ENCODE measurements around the gene CCDC33. TPM values are rescaled to one million over a fixed set of nuclear protein-coding genes. Genes with fewer than 3 reads are reported as not detected.

CCDC33 gene
- polyA plus RNA-seq (2013, experiment 1 of 2) = 0.29 TPM
- 0.40 TPM for polyA plus RNA-seq (2013, experiment 2 of 2)

GRCh38 chr15:74235962-74236361 is at the start of gene CCDC33:
Gene CCDC33 (plus strand): TSS chr15:74236326. CDS start chr15:74236720, 394 bp downstream.
- no peak within 1 kb of the TSS for H3K9ac ChIP-seq (ENCODE audit: low read length)

GRCh38 chr15:74188216-74188615 is 47.9 kb upstream of the CCDC33 start:
- Histone ChIP-seq H4K8ac (ENCODE audit: low read length) (no peak overlapping the region), H3K36me3 (ENCODE audit: control insufficient read depth in 1 of 2, insufficient read depth in 2 of 2, low read depth in 1 of 2, low read length in 2 of 2) (peaks cover 0 to 34% of the 10 kb centered on the region in 2 experiments), H2AK5ac (ENCODE audit: low read length, severe bottlenecking) (no peak overlapping the region), H2BK12ac (ENCODE audit: low read length in 2 of 2) (no peak overlapping the region), H3K23ac (ENCODE audit: low read length in 2 of 2) (no peak overlapping the region), H2BK15ac (ENCODE audit: low read depth, poor library complexity, severe bottlenecking) (peak overlapping the region; percentile 6), H4K91ac (ENCODE audit: low read length) (no peak overlapping the region), H3K9ac (ENCODE audit: low read length) (no peak overlapping the region), H3K4me2 (ENCODE audit: low read length, poor library complexity, severe bottlenecking) (no peak overlapping the region), H3K79me1 (replicated peaks; ENCODE audit: low read length, poor library complexity, severe bottlenecking) (no peaks in the 10 kb centered on the region), H3K18ac (ENCODE audit: low read depth in 1 of 2, low read length in 2 of 2) (no peak overlapping the region), H2AFZ (ENCODE audit: low read depth, low read length) (no peak overlapping the region), H3K4me1 (ENCODE audit: control insufficient read depth, insufficient read depth, low read depth, low read length) (peaks cover 7% of the 10 kb centered on the region), H3K27ac (ENCODE audit: low read length, poor library complexity, severe bottlenecking) (no peak overlapping the region), H3K4ac (ENCODE audit: low read depth in 1 of 2, low read length in 2 of 2) (no peak overlapping the region), H2BK120ac (ENCODE audit: low read depth, low read length) (no peak overlapping the region), H3K27me3 (ENCODE audit: control insufficient read depth in 1 of 2, insufficient read depth in 1 of 2, low read length in 2 of 2) (peaks cover 3 to 9% of the 10 kb centered on the region in 2 experiments), H2BK5ac (ENCODE audit: low read depth, low read length, poor library complexity, severe bottlenecking) (no peak overlapping the region), H3K4me3 (ENCODE audit: insufficient read depth in 1 of 2, low read depth in 1 of 2, low read length in 2 of 2) (no peak overlapping the region), H3K9me3 (ENCODE audit: control insufficient read depth, low read length) (no peaks in the 10 kb centered on the region), H3K14ac (ENCODE audit: low read length in 2 of 2) (no peak overlapping the region)
- no peak for DNase-seq
- WGBS = 94% methylated on average over 11 of the region's 11 CpGs

More at GRCh38 chr15:74235962-74236361, at the start of gene CCDC33:
- H2AK5ac ChIP-seq (ENCODE audit: low read length, severe bottlenecking) = peak within 1 kb of the TSS; percentile 18
- H3K79me1 ChIP-seq (replicated peaks; ENCODE audit: low read length, poor library complexity, severe bottlenecking) = no peaks in the 10 kb centered on the region
- H3K27ac ChIP-seq (ENCODE audit: low read length, poor library complexity, severe bottlenecking) = no peak within 1 kb of the TSS
- H3K4ac ChIP-seq (ENCODE audit: low read depth in 1 of 2, low read length in 2 of 2) = no peak within 1 kb of the TSS
- no peak within 1 kb of the TSS for H4K8ac ChIP-seq (ENCODE audit: low read length)
- no peaks in the 10 kb centered on the region for H3K9me3 ChIP-seq (ENCODE audit: control insufficient read depth, low read length)
- DNase-seq = no peak
- H3K14ac ChIP-seq (ENCODE audit: low read length in 2 of 2) = no peak within 1 kb of the TSS
- no peak within 1 kb of the TSS for H4K91ac ChIP-seq (ENCODE audit: low read length)
- H3K23ac ChIP-seq (ENCODE audit: low read length in 2 of 2) = no peak within 1 kb of the TSS
- H3K18ac ChIP-seq (ENCODE audit: low read depth in 1 of 2, low read length in 2 of 2) = no peak within 1 kb of the TSS
- H2BK15ac ChIP-seq (ENCODE audit: low read depth, poor library complexity, severe bottlenecking) = no peak within 1 kb of the TSS
- H2AFZ ChIP-seq (ENCODE audit: low read depth, low read length) = no peak within 1 kb of the TSS
- no peak within 1 kb of the TSS for H2BK12ac ChIP-seq (ENCODE audit: low read length in 2 of 2)
- no peak within 1 kb of the TSS for H2BK120ac ChIP-seq (ENCODE audit: low read depth, low read length)
- no peaks in the 10 kb centered on the region for H3K36me3 ChIP-seq (ENCODE audit: control insufficient read depth in 1 of 2, insufficient read depth in 2 of 2, low read depth in 1 of 2, low read length in 2 of 2)
- H2BK5ac ChIP-seq (ENCODE audit: low read depth, low read length, poor library complexity, severe bottlenecking) = no peak within 1 kb of the TSS
- 93% methylated on average over 6 of the region's 6 CpGs for WGBS
- H3K4me2 ChIP-seq (ENCODE audit: low read length, poor library complexity, severe bottlenecking) = no peak within 1 kb of the TSS
- H3K4me3 ChIP-seq (ENCODE audit: insufficient read depth in 1 of 2, low read depth in 1 of 2, low read length in 2 of 2) = no peak within 1 kb of the TSS
- H3K27me3 ChIP-seq (ENCODE audit: control insufficient read depth in 1 of 2, insufficient read depth in 1 of 2, low read length in 2 of 2) = peaks cover 0 to 10% of the 10 kb centered on the region in 2 experiments
- H3K4me1 ChIP-seq (ENCODE audit: control insufficient read depth, insufficient read depth, low read depth, low read length) = peaks cover 43% of the 10 kb centered on the region

GRCh38 chr15:74191798-74192197 is 44.3 kb upstream of the CCDC33 start:
- H2BK12ac ChIP-seq (ENCODE audit: low read length in 2 of 2) = no peak overlapping the region
- H3K14ac ChIP-seq (ENCODE audit: low read length in 2 of 2) = no peak overlapping the region
- no peaks in the 10 kb centered on the region for H3K9me3 ChIP-seq (ENCODE audit: control insufficient read depth, low read length)
- peaks cover 22% of the 10 kb centered on the region for H3K4me1 ChIP-seq (ENCODE audit: control insufficient read depth, insufficient read depth, low read depth, low read length)
- no peak overlapping the region for H3K27ac ChIP-seq (ENCODE audit: low read length, poor library complexity, severe bottlenecking)
- H3K27me3 ChIP-seq (ENCODE audit: control insufficient read depth in 1 of 2, insufficient read depth in 1 of 2, low read length in 2 of 2) = peaks cover 3 to 9% of the 10 kb centered on the region in 2 experiments
- H3K4me2 ChIP-seq (ENCODE audit: low read length, poor library complexity, severe bottlenecking) = no peak overlapping the region
- H3K4ac ChIP-seq (ENCODE audit: low read depth in 1 of 2, low read length in 2 of 2) = no peak overlapping the region
- no peaks in the 10 kb centered on the region for H3K79me1 ChIP-seq (replicated peaks; ENCODE audit: low read length, poor library complexity, severe bottlenecking)
- H2AFZ ChIP-seq (ENCODE audit: low read depth, low read length) = no peak overlapping the region
- no peak overlapping the region for H2BK120ac ChIP-seq (ENCODE audit: low read depth, low read length)
- no peak overlapping the region for H4K8ac ChIP-seq (ENCODE audit: low read length)
- no peak overlapping the region for H2BK5ac ChIP-seq (ENCODE audit: low read depth, low read length, poor library complexity, severe bottlenecking)
- no peak overlapping the region for H2BK15ac ChIP-seq (ENCODE audit: low read depth, poor library complexity, severe bottlenecking)
- H4K91ac ChIP-seq (ENCODE audit: low read length) = no peak overlapping the region
- H2AK5ac ChIP-seq (ENCODE audit: low read length, severe bottlenecking) = peak overlapping the region; percentile 57
- no peak overlapping the region for H3K18ac ChIP-seq (ENCODE audit: low read depth in 1 of 2, low read length in 2 of 2)
- no peak overlapping the region for H3K9ac ChIP-seq (ENCODE audit: low read length)
- DNase-seq = peak; percentile 21
- no peak overlapping the region for H3K4me3 ChIP-seq (ENCODE audit: insufficient read depth in 1 of 2, low read depth in 1 of 2, low read length in 2 of 2)
- WGBS = 79% methylated on average over 3 of the region's 3 CpGs
- H3K36me3 ChIP-seq (ENCODE audit: control insufficient read depth in 1 of 2, insufficient read depth in 2 of 2, low read depth in 1 of 2, low read length in 2 of 2) = peaks cover 0 to 35% of the 10 kb centered on the region in 2 experiments
- no peak overlapping the region for H3K23ac ChIP-seq (ENCODE audit: low read length in 2 of 2)

- no peak for DNase-seq
- no peak overlapping the region for H2AK5ac ChIP-seq (ENCODE audit: low read length, severe bottlenecking)
- no peak overlapping the region for H2BK15ac ChIP-seq (ENCODE audit: low read depth, poor library complexity, severe bottlenecking)
- no peak overlapping the region for H3K23ac ChIP-seq (ENCODE audit: low read length in 2 of 2)
- H3K27ac ChIP-seq (ENCODE audit: low read length, poor library complexity, severe bottlenecking) = no peak overlapping the region
- H3K14ac ChIP-seq (ENCODE audit: low read length in 2 of 2) = no peak overlapping the region
- peaks cover 3 to 9% of the 10 kb centered on the region in 2 experiments for H3K27me3 ChIP-seq (ENCODE audit: control insufficient read depth in 1 of 2, insufficient read depth in 1 of 2, low read length in 2 of 2)
- H3K9me3 ChIP-seq (ENCODE audit: control insufficient read depth, low read length) = no peaks in the 10 kb centered on the region
- H3K4me1 ChIP-seq (ENCODE audit: control insufficient read depth, insufficient read depth, low read depth, low read length) = peaks cover 29% of the 10 kb centered on the region
- WGBS = 96% methylated on average over 4 of the region's 5 CpGs
- no peak overlapping the region for H2BK12ac ChIP-seq (ENCODE audit: low read length in 2 of 2)
- H4K8ac ChIP-seq (ENCODE audit: low read length) = no peak overlapping the region
- H3K4me3 ChIP-seq (ENCODE audit: insufficient read depth in 1 of 2, low read depth in 1 of 2, low read length in 2 of 2) = no peak overlapping the region
- H2BK120ac ChIP-seq (ENCODE audit: low read depth, low read length) = no peak overlapping the region
- no peak overlapping the region for H2AFZ ChIP-seq (ENCODE audit: low read depth, low read length)
- H3K4me2 ChIP-seq (ENCODE audit: low read length, poor library complexity, severe bottlenecking) = no peak overlapping the region
- no peak overlapping the region for H3K4ac ChIP-seq (ENCODE audit: low read depth in 1 of 2, low read length in 2 of 2)
- H3K18ac ChIP-seq (ENCODE audit: low read depth in 1 of 2, low read length in 2 of 2) = no peak overlapping the region
- no peak overlapping the region for H4K91ac ChIP-seq (ENCODE audit: low read length)
- peaks cover 2% of the 10 kb centered on the region for H3K79me1 ChIP-seq (replicated peaks; ENCODE audit: low read length, poor library complexity, severe bottlenecking)
- peaks cover 0 to 42% of the 10 kb centered on the region in 2 experiments for H3K36me3 ChIP-seq (ENCODE audit: control insufficient read depth in 1 of 2, insufficient read depth in 2 of 2, low read depth in 1 of 2, low read length in 2 of 2)
- no peak overlapping the region for H2BK5ac ChIP-seq (ENCODE audit: low read depth, low read length, poor library complexity, severe bottlenecking)
- no peak overlapping the region for H3K9ac ChIP-seq (ENCODE audit: low read length)
Observed at GRCh38 chr15:74192751-74193150, 43.4 kb upstream of the CCDC33 start.
